Karpas-422 (cell line): ENCODE measurements around the gene ZNF598. TPM values are rescaled to one million over a fixed set of nuclear protein-coding genes. Genes with fewer than 3 reads are reported as not detected.
"Not testable (repeated sequence)": the region's sequence is repeated elsewhere in the genome, so short reads cannot be mapped to it uniquely, and the experiment has no call there.

ENCODE experiments used
- DNase-seq: peaks from one replicate; pipeline ENCODE4 v3.0.0-alpha.2; 2015
- H2AFZ ChIP-seq: fragments of 200-600 bp; sonication (generic); 2 replicates; pipeline ENCODE4 v1.6.1; 2014; ENCODE audit warnings: antibody characterized with exemption, low read length, mixed read lengths
- H3K27ac ChIP-seq: fragments of 200-600 bp; sonication (generic); 2 replicates; pipeline ENCODE4 v1.5.1; 2014; ENCODE audit warnings: mild to moderate bottlenecking, low read length, moderate library complexity
- H3K27me3 ChIP-seq: fragments of 200-600 bp; sonication (generic); 2 replicates; pipeline ENCODE4 v1.6.1; 2014; ENCODE audit warnings: low read length, mixed read lengths
- H3K36me3 ChIP-seq: fragments of 200-600 bp; sonication (generic); 2 replicates; pipeline ENCODE4 v1.6.1; 2014; ENCODE audit warnings: low read length, mixed read lengths; ENCODE audit not compliant: insufficient read depth
- H3K4me1 ChIP-seq: fragments of 200-600 bp; sonication (generic); 2 replicates; pipeline ENCODE4 v1.6.1; 2014; ENCODE audit warnings: mild to moderate bottlenecking, low read length, mixed read lengths
- H3K4me2 ChIP-seq: fragments of 200-600 bp; sonication (generic); 2 replicates; pipeline ENCODE4 v1.6.1; 2014; ENCODE audit warnings: low read length, low read depth, mild to moderate bottlenecking; ENCODE audit not compliant: poor library complexity, severe bottlenecking
- H3K4me3 ChIP-seq: fragments of 200-600 bp; sonication (generic); 2 replicates; pipeline ENCODE4 v1.5.1; 2014; ENCODE audit warnings: mild to moderate bottlenecking, antibody characterized with exemption, low read length, mixed read lengths
- H3K79me2 ChIP-seq: fragments of 200-600 bp; sonication (generic); 2 replicates; pipeline ENCODE4 v1.6.1; 2014; ENCODE audit warnings: mild to moderate bottlenecking, low read length, mixed read lengths
- H3K9ac ChIP-seq: fragments of 200-600 bp; sonication (generic); 2 replicates; pipeline ENCODE4 v1.6.0; 2014; ENCODE audit warnings: low read length
- H3K9me2 ChIP-seq: fragments of 200-600 bp; sonication (generic), shearing (Covaris generic); replicated peaks from 2 replicates; pipeline ENCODE4 v1.6.0; 2014; ENCODE audit warnings: mild to moderate bottlenecking, low read length, moderate library complexity; ENCODE audit not compliant: insufficient read depth
- H3K9me3 ChIP-seq: fragments of 300-700, 200-600 bp; sonication (generic); 2 replicates; pipeline ENCODE4 v1.6.1; 2014; ENCODE audit warnings: low read length, mixed read lengths
- H4K20me1 ChIP-seq: fragments of 200-600 bp; sonication (generic); 2 replicates; pipeline ENCODE4 v1.6.1; 2014; ENCODE audit warnings: mild to moderate bottlenecking, antibody characterized with exemption, low read length, low read depth; ENCODE audit not compliant: insufficient read depth
- total RNA-seq: library from RNA; depleted of rRNA; stranded (reverse); fragments of >200 nt; shearing (Covaris generic); gene quantifications from 2 replicates; pipeline ENCODE4 v1.2.3, GENCODE V29; 2014; ENCODE audit warnings: low replicate concordance

ZNF598 gene
- total RNA-seq, 1 experiment from 2014 or later = 12.6 TPM

GRCh38 chr16:1966460-1966859 lies 43.2 kb downstream of the ZNF598 start, which contains the start of gene RNF151:
Gene RNF151, plus strand, starts transcription at chr16:1966856. Its CDS starts 26 bp downstream, at chr16:1966882.
- H3K9ac ChIP-seq = peak within 1 kb of the TSS; percentile 98
- H3K27me3 ChIP-seq = no peaks in the 10 kb centered on the region
- peak within 1 kb of the TSS; percentile 73 for H3K4me2 ChIP-seq
- H3K9me3 ChIP-seq = no peaks in the 10 kb centered on the region
- peaks cover 23% of the 10 kb centered on the region for H3K36me3 ChIP-seq
- H2AFZ ChIP-seq = no peak within 1 kb of the TSS
- no peak for DNase-seq
- H3K27ac ChIP-seq = no peak within 1 kb of the TSS; the same call in 1 of the 2 replicates
- peak within 1 kb of the TSS; percentile 81 for H3K4me3 ChIP-seq
- H4K20me1 ChIP-seq = peaks cover 19% of the 10 kb centered on the region
- no peaks in the 10 kb centered on the region for H3K9me2 ChIP-seq
- H3K4me1 ChIP-seq = peaks cover 36% of the 10 kb centered on the region
- H3K79me2 ChIP-seq = peaks cover 38% of the 10 kb centered on the region

GRCh38 chr16:1965396-1966001 lies 44.1 kb downstream of the ZNF598 start:
- Histone ChIP-seq H4K20me1 (peaks cover 19% of the 10 kb centered on the region), H3K36me3 (peaks cover 23% of the 10 kb centered on the region), H2AFZ (no peak overlapping the region), H3K4me1 (peaks cover 38% of the 10 kb centered on the region), H3K27me3 (no peaks in the 10 kb centered on the region), H3K79me2 (peaks cover 33% of the 10 kb centered on the region), H3K4me2 (peak overlapping the region; percentile 73), H3K4me3 (peak overlapping the region; percentile 81), H3K9me2 (no peaks in the 10 kb centered on the region), H3K9ac (peak overlapping the region; percentile 98), H3K9me3 (no peaks in the 10 kb centered on the region), H3K27ac (peak overlapping the region; percentile 40; the same call in 1 of the 2 replicates)
- DNase-seq = peak; percentile 61

- Histone ChIP-seq H3K4me3 (peak within 1 kb of the TSS; percentile 81), H4K20me1 (peaks cover 19% of the 10 kb centered on the region), H3K27me3 (no peaks in the 10 kb centered on the region), H3K9me2 (no peaks in the 10 kb centered on the region), H3K36me3 (peaks cover 23% of the 10 kb centered on the region), H3K4me2 (peak within 1 kb of the TSS; percentile 97), H3K79me2 (peaks cover 41% of the 10 kb centered on the region), H2AFZ (no peak within 1 kb of the TSS), H3K9me3 (no peaks in the 10 kb centered on the region), H3K9ac (peak within 1 kb of the TSS; percentile 98), H3K27ac (peak within 1 kb of the TSS; percentile 94), H3K4me1 (peaks cover 40% of the 10 kb centered on the region)
- DNase-seq = peak; percentile 99
Measured at GRCh38 chr16:1964506-1965395, 44.9 kb downstream of the ZNF598 start, which contains the start of gene RPS2. Gene RPS2, minus strand, starts transcription at chr16:1964826. Its CDS starts 201 bp downstream, at chr16:1964625.

DNA sequence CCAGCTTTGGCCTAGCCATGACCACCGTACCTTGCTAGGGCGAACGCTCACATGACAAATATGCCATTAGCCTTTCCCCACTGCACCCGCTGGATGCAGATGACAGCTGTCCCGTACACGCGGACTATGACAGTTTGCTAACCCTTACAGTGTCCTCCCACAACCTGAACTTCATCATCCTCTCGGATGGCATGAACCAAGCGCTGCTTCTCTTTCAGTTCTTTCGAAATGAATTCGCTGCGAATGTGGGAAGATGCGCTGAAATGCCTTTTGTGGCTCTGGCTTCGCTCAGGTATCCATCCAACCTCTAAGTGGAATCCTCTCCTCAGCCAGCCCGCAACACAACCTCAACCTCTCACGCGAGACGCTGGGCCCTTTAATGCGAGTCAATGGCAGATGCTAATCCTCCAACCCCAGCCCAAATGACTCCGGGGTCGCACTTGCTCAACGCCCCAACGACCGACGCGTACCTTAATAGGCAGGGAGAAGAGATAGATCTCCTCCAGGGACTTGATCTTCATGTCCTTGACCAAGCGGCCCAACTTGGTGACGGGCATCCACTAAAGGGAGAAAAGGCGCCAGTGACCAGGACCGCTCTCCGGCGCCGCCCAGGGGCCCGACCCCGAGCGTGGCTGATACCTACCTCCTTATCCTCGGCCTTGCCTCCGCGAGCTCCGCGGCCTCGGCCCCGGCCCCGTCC lies 45.7 kb downstream of the ZNF598 start:
- Histone ChIP-seq H2AFZ (no peak overlapping the region), H3K27ac (peak overlapping the region; percentile 94), H3K4me2 (peak overlapping the region; percentile 97), H3K9me3 (no peaks in the 10 kb centered on the region), H3K27me3 (no peaks in the 10 kb centered on the region), H3K79me2 (peaks cover 44% of the 10 kb centered on the region), H3K36me3 (peaks cover 23% of the 10 kb centered on the region), H3K4me3 (peak overlapping the region; percentile 81), H3K9ac (peak overlapping the region; percentile 95), H4K20me1 (peaks cover 19% of the 10 kb centered on the region), H3K4me1 (peaks cover 43% of the 10 kb centered on the region), H3K9me2 (no peaks in the 10 kb centered on the region)
- DNase-seq = peak; percentile 68

DNA sequence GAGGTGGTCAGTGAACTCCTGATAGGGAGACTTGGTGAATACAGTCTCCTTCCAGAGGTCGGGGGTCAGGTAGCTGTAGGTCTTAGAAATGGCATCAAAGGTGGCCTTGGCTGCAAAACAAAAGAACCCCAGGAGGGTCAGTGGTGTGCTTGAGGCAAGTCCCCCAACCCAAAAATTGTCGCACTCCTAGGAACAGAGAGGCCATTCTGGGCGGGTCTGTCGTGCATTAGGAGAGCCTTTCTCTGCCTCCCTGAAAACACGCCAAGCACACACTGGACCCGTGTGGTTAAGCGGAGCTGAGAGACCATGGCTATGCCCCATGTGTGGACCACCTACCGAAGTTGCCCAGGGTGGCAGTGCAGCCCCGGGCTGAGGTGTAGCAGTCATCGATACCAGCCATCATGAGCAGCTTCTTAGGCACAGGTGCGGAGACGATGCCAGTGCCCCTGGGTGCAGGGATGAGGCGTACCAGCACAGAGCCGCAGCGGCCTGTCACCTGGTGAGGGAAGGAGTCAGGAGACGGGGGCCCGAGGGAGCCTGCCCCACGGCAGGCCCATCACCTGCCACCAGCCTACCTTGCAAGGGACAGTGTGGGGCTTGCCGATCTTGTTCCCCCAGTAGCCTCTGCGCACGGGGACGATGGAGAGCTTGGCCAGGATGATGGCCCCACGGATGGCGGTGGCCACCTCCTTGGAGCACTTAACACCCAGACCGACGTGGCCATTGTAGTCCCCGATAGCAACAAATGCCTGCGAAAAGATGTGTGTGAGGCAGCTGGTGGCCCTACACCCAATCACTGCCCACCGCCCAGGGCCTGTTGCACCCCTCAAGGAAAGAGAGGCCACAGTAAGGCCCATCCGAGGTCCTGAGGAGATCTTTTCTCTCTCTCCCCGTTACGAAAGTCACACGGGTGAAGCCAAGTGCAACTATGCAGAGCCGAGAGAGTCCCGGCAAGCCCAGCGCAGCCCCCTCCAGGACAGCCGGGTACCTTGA lies 47.2 kb downstream of the ZNF598 start:
- peak overlapping the region; percentile 95 for H3K9ac ChIP-seq
- H3K79me2 ChIP-seq = peaks cover 44% of the 10 kb centered on the region
- peak overlapping the region; percentile 97 for H3K4me2 ChIP-seq
- not testable (repeated sequence) for H3K9me2 ChIP-seq, H3K9me3 ChIP-seq, H3K27me3 ChIP-seq, H2AFZ ChIP-seq
- H3K4me1 ChIP-seq = peaks cover 45% of the 10 kb centered on the region
- peaks cover 19% of the 10 kb centered on the region for H4K20me1 ChIP-seq
- H3K27ac ChIP-seq = peak overlapping the region; percentile 94
- peak overlapping the region; percentile 81 for H3K4me3 ChIP-seq
- peak; percentile 44 for DNase-seq
- H3K36me3 ChIP-seq = peaks cover 23% of the 10 kb centered on the region

DNA sequence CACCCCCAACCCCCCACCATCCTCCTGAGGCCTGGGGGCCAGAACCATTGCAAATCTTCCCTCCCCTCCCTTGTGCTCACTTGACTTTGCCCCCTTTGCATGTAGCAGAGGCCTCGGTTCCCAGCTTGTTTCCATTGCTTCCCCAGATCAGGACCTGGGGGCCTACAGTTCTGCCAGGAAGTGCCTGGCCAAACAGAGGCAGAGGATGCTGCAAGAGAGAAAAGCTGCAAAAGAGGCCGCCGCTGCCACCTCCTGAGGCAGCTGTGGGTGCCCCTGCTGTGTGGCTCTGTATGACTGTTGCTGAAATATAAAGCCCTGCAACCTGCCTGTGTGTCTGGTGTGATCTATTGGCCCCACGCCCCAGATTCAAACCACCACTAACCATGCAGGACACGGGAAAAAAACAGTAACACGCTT lies 48.0 kb downstream of the ZNF598 start:
- H3K4me2 ChIP-seq = peak overlapping the region; percentile 97
- H3K9ac ChIP-seq = peak overlapping the region; percentile 95
- no peak overlapping the region for H2AFZ ChIP-seq
- peak overlapping the region; percentile 94 for H3K27ac ChIP-seq
- peak overlapping the region; percentile 81; the same call in 1 of the 2 replicates for H3K4me3 ChIP-seq
- peaks cover 19% of the 10 kb centered on the region for H4K20me1 ChIP-seq
- H3K9me3 ChIP-seq = no peaks in the 10 kb centered on the region
- H3K79me2 ChIP-seq = peaks cover 44% of the 10 kb centered on the region
- H3K27me3 ChIP-seq = no peaks in the 10 kb centered on the region
- peaks cover 23% of the 10 kb centered on the region for H3K36me3 ChIP-seq
- DNase-seq = peak; percentile 85
- H3K4me1 ChIP-seq = peaks cover 45% of the 10 kb centered on the region
- no peaks in the 10 kb centered on the region for H3K9me2 ChIP-seq
